AG04450 (cell line): ENCODE data around the gene GJD4. TPM values are rescaled to one million over a fixed set of nuclear protein-coding genes. Genes with fewer than 3 reads are reported as not detected.

ENCODE experiments used
- CTCF ChIA-PET: fragments of 300-600, 350-600 bp; formaldehyde crosslinking; extraction: SDS; loops from one replicate; lab custom pipeline; 2022; ENCODE audit warnings: antibody characterized with exemption, inconsistent platforms; lab: Charles Lee
- POLR2A ChIA-PET: fragments of 350-600 bp; formaldehyde crosslinking; extraction: SDS; loops from one replicate; lab custom pipeline; 2021; ENCODE audit warnings: antibody characterized with exemption, inconsistent platforms; lab: Yijun Ruan, JAX
- DNase-seq: peaks from one replicate; pipeline ENCODE4 v3.0.0-alpha.2; 2011; ENCODE audit warnings: low read depth, low spot score
- H3K27ac ChIP-seq: one replicate; pipeline ENCODE4 v1.5.1; 2012; ENCODE audit warnings: low read depth, low read length, control low read depth
- H3K27me3 ChIP-seq: one replicate; pipeline ENCODE4 v1.6.0; 2012; ENCODE audit warnings: low read length; ENCODE audit not compliant: control insufficient read depth, insufficient read depth
- H3K4me3 ChIP-seq: 2 replicates; pipeline ENCODE4 v1.5.1; 2011; ENCODE audit warnings: mild to moderate bottlenecking, low read depth, low read length, control low read depth
- H3K9me3 ChIP-seq: 2 replicates; pipeline ENCODE4 v1.5.1; 2012; ENCODE audit warnings: low read length; ENCODE audit not compliant: control insufficient read depth, insufficient read depth
- polyA plus RNA-seq: library from polyadenylated mRNA; depleted of rRNA; stranded (reverse); fragments of >200 nt; gene quantifications from 2 replicates; pipeline ENCODE4 v1.2.3, GENCODE V29; 2011
- TF ChIP-seq, protein P1 (sequence below): IDR thresholded peaks from 2 replicates; pipeline ENCODE4 v1.5.1; 2011; ENCODE audit warnings: low read depth, low read length, control low read depth, inconsistent platforms

The GJD4 gene
- polyA plus RNA-seq, 1 experiment, result not detected

DNA sequence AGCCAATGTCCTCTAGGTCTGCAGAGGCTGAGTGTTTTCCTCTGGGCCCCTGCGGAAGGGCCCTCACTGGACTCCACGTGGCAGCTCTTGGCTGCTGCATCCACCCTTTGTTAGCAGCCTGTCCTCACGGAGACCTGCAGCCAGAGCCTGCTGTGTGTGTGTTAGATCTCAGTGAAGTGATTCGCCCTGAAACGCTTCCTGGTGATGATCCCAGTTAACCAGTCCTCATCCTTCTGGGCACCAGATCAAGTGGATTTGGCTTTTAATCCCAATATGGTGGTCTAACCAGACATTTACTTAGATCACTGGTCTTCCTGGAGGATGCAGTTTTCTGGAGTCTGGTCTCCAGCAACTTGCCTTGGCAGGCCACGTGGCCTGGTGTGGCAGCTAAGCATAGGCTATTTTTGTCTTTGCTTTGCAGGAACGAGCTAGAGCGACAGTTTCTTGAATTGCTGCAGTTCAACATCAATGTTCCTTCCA, 39.5 kb upstream of the GJD4 start:
- ChIA-PET CTCF (interaction anchor here (1.0 to 4.6 kb wide), 2 partner anchors 326 to 1315 kb away, joined by 4 to 33 read pairs; no protein-coding TSS in a partner anchor), POLR2A (no interaction called here)
- Histone ChIP-seq H3K27ac (peak overlapping the region; percentile 57), H3K9me3 (no peaks in the 10 kb centered on the region; the same call in 1 of the 2 replicates), H3K4me3 (no peak overlapping the region), H3K27me3 (no peaks in the 10 kb centered on the region)
- TF ChIP-seq, protein P1, sequence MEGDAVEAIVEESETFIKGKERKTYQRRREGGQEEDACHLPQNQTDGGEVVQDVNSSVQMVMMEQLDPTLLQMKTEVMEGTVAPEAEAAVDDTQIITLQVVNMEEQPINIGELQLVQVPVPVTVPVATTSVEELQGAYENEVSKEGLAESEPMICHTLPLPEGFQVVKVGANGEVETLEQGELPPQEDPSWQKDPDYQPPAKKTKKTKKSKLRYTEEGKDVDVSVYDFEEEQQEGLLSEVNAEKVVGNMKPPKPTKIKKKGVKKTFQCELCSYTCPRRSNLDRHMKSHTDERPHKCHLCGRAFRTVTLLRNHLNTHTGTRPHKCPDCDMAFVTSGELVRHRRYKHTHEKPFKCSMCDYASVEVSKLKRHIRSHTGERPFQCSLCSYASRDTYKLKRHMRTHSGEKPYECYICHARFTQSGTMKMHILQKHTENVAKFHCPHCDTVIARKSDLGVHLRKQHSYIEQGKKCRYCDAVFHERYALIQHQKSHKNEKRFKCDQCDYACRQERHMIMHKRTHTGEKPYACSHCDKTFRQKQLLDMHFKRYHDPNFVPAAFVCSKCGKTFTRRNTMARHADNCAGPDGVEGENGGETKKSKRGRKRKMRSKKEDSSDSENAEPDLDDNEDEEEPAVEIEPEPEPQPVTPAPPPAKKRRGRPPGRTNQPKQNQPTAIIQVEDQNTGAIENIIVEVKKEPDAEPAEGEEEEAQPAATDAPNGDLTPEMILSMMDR, result no peak
- DNase-seq, result no peak

- Histone ChIP-seq H3K27me3 (no peaks in the 10 kb centered on the region), H3K9me3 (no peaks in the 10 kb centered on the region; the same call in 1 of the 2 replicates), H3K4me3 (no peak overlapping the region), H3K27ac (no peak overlapping the region)
- TF ChIP-seq, protein P1, result no peak
- ChIA-PET POLR2A (no interaction called here), CTCF (no interaction called here)
- no peak for DNase-seq
These were observed 37.2 kb upstream of the GJD4 start for GRCh38 chr10:35567951-35568350.

DNA sequence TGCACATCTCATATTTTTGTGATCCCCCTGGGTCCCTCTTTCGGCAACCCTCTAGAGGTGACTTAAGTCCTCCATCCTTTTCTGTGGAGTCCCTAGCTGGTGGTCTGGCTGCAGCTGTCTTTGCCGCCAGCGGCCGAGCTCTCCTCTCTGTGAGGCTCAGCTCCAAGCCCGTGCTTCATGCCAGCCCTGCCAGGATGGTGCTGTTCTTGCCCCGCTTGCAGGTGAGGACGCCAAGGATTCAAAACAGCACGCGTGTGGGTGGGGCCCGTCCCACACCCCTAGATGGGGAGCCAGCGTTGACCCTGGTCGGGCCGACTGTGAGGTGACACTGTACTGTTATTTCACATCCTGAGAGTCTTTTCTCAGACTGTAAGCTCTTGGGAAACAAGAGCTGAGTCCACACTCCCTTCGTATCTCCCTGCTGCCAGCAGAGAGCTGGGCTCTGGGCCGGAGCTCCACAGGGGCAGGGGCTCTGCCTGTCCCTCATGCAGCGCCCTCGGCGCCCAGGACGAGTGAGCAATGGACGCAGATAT, 36.6 kb upstream of the GJD4 start:
- CTCF ChIA-PET, result no interaction called here
- no peaks in the 10 kb centered on the region for H3K27me3 ChIP-seq
- no peak for DNase-seq
- H3K27ac ChIP-seq, result no peak overlapping the region
- POLR2A ChIA-PET, result interaction anchor here (0.6 kb wide), 1 partner anchor 477 kb away, joined by 3 read pairs; no protein-coding TSS in a partner anchor
- H3K4me3 ChIP-seq, result no peak overlapping the region
- H3K9me3 ChIP-seq, result no peaks in the 10 kb centered on the region; the same call in 1 of the 2 replicates
- TF ChIP-seq, protein P1, result no peak

- POLR2A ChIA-PET, result interaction anchor here (0.6 kb wide), 1 partner anchor 478 kb away, joined by 3 read pairs; no protein-coding TSS in a partner anchor
These were observed 35.9 kb upstream of the GJD4 start for GRCh38 chr10:35569111-35569707.

More at GRCh38 chr10:35569111-35569707, 35.9 kb upstream of the GJD4 start:
- CTCF ChIA-PET, result no interaction called here
- Histone ChIP-seq H3K9me3 (no peaks in the 10 kb centered on the region; the same call in 1 of the 2 replicates), H3K27ac (peak overlapping the region; percentile 31), H3K27me3 (no peaks in the 10 kb centered on the region), H3K4me3 (no peak overlapping the region)
- DNase-seq, result no peak
- TF ChIP-seq, protein P1, result no peak
